Heart left ventricle (tissue), 13 donors: ENCODE results near the gene SMIM5.

Experiments
- POLR2A ChIP-seq, 2 donors: fragments of 450-650 bp; IDR thresholded peaks; one replicate each; pipeline ENCODE4 v1.6.1; 2017; ENCODE audit warnings: antibody characterized with exemption in 2 of 2, mild to moderate bottlenecking in 2 of 2, moderate library complexity in 2 of 2
- TF ChIP-seq, protein P1 (sequence below), 12 donors: fragments of 200-600 bp; sonication (generic) in 4 of 12; IDR thresholded peaks; one replicate each; pipeline versions ENCODE4 v1.5.0 to v1.8.0; 2018 to 2022; ENCODE audit warnings: antibody characterized with exemption in 12 of 12, mild to moderate bottlenecking in 5 of 12
- donor health status: ischemic (EF 13 %, LVEDD 7.1; RV severe dilation, severe dysfunction).
- donor health status: DM: no; HTN: yes; CAD: no.
- donor health status: DM: no; HTN: no; CAD: no.
- donor health status: ischemic (EF 25% LVEDD 6.9; RV normal size, moderate dysfunction).
- donor health status: ischemic (EF 25% LVEDD 5.7; RV mildly dilated, moderate dysfunction).
- donor health status: ischemic (EF 35%, LVEDD 5.7; RV mildly dilated, moderate dysfunction).
- donor health status: nonischemic (EF 11% LVEDD 7.7; RV severe dilation, severe dysfunction).
- donor health status: DM: yes; HTN: yes; CAD: no.
- donor health status: PGD.
- donor health status: ischemic (EF 29% LVEDD 5.4; RV normal size, mild dysfunction).
- donor health status: nonischemic (EF 23%, LVEDD 6.1; RV moderate dilation, normal function).

- TF ChIP-seq, protein P1, sequence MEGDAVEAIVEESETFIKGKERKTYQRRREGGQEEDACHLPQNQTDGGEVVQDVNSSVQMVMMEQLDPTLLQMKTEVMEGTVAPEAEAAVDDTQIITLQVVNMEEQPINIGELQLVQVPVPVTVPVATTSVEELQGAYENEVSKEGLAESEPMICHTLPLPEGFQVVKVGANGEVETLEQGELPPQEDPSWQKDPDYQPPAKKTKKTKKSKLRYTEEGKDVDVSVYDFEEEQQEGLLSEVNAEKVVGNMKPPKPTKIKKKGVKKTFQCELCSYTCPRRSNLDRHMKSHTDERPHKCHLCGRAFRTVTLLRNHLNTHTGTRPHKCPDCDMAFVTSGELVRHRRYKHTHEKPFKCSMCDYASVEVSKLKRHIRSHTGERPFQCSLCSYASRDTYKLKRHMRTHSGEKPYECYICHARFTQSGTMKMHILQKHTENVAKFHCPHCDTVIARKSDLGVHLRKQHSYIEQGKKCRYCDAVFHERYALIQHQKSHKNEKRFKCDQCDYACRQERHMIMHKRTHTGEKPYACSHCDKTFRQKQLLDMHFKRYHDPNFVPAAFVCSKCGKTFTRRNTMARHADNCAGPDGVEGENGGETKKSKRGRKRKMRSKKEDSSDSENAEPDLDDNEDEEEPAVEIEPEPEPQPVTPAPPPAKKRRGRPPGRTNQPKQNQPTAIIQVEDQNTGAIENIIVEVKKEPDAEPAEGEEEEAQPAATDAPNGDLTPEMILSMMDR (IDR thresholded peaks at IDR 0.05), result no peak
- TF ChIP-seq POLR2A (IDR thresholded peaks at IDR 0.05), result no peak
These were observed 3.9 kb downstream of the SMIM5 start for GRCh38 chr17:75637143-75637538.
